ENCODE data around the gene TMEM134.
"Not testable (repeated sequence)": the region's sequence is repeated elsewhere in the genome, so short reads cannot be mapped to it uniquely, and the experiment has no call there.

The TMEM134 gene

GRCh38 chr11:67468759-67469507 is at the start of gene TMEM134:
TSS of gene TMEM134 (minus strand) at chr11:67469251. CDS start at chr11:67469192, 59 bp downstream.
- peak; percentile 97 for DNase-seq

- no peak for DNase-seq
Measured at GRCh38 chr11:67517784-67518552, 48.9 kb upstream of the TMEM134 start.

DNA sequence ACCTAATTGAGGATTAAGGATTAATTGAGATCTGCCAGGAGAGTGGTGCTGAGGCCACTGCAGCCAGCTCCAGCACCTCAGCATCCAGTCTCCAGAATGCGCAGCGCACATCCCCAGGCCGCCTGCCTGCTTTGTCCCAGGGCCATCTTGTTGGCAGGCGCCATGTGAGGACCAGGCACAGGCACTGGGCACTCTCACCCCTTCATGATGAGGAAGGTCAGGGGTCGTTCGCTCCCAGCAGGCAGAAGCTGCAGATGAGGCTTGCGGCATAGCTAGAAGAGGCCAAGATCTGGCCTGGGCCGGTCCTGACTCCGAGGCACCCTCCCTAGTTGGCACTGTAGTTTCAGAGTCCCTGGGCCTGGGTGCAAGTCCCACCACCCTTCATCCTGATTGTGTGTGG is 47.8 kb upstream of the TMEM134 start:
- no peak for DNase-seq

DNA sequence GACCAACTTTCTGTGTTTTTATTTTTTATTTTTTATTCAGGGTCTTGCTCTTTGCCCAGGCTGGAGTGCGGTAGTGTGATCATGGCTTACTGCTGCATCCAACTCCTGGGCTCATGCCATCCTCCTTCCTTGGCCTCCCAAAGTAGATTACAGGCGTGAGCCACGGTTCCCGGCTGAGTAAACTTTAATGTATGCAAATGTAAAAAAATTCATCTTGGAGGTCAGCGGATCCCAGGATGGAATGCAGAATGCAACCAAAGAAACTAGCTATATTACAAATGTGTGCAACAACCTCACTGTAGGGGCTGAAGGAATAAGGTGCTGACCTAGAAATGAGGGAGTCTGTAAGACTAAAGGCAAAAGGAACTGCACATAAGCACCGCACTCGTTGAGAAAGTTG is 45.1 kb upstream of the TMEM134 start:
- DNase-seq: no peak

GRCh38 chr11:67511558-67511957 is 42.5 kb upstream of the TMEM134 start:
- not testable (repeated sequence) for DNase-seq

- DNase-seq: no peak
Measured at GRCh38 chr11:67510023-67510345, 40.9 kb upstream of the TMEM134 start.

DNA sequence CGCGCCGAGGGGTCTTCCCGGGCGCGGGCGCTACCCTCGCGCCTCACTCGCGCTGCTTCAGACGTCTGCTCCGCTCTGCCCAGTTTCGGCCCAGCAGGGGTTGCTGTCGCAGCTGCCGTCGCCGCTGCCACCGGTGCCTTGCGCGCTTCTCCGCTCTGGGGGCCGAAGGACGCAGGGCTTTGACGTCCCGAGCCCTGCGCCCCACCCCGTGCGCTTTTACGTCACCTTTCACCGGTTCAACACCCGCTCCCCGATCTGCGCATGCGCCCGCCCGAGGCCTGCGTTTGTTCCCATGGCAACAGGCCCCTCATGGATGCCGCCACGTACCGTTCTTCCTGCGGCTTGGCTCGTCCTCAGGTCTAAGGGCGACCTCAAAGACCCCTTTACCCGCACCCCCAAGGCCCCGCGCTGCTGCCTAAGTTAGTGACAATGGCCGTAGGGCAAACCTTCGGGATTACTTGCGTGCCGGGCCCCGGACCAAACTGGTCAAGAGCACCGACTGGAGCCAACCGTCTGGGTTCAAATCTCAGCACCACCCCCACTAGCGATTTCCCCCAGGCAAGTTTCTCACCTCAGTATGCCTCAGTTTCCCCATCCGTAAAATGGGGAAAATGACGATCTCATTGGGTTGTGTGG is 39.6 kb upstream of the TMEM134 start:
- DNase-seq: peak; percentile 99

DNA sequence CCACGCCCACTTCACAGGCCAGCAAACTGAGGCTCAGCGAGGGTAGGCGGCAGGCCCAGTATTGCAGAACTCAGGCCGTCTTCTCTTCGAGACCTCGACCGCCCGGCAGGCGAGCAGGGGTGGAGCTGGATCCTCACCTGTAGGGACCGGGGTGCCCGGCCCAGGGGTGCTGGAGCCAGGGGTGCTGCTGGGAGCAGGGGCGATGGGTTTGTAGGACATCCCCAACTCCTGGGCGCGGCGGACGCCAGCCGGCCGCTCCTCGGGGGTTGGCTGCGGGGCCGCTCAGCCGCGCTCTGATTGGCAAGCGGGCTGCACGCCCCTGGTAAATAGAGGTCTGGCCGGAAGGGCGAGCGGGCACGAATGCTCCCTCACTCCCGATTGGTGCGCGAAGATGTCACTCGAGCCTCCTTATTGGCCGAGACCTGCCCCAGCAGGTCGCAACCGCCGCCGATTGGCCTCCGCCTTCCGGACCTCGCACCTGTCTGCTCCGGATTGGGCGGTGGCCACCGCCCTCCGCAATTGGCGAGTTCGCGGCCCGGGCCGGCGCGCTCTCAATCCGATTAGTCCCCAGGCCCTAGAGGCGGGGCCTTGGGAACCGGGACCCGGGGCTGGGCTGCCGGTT is 38.9 kb upstream of the TMEM134 start, which contains the start of gene CDK2AP2:
Gene CDK2AP2 (minus strand): TSS at position 299 of the 622 bp plus-strand sequence. CDS start 80 bp downstream, at position 219.
- DNase-seq: peak; percentile 100

GRCh38 chr11:67507242-67507863 is 38.3 kb upstream of the TMEM134 start:
- no peak for DNase-seq

GRCh38 chr11:67506426-67507051 is 37.5 kb upstream of the TMEM134 start:
- DNase-seq: no peak

- peak; percentile 82 for DNase-seq
Measured at GRCh38 chr11:67505605-67506396, 36.8 kb upstream of the TMEM134 start.

DNA sequence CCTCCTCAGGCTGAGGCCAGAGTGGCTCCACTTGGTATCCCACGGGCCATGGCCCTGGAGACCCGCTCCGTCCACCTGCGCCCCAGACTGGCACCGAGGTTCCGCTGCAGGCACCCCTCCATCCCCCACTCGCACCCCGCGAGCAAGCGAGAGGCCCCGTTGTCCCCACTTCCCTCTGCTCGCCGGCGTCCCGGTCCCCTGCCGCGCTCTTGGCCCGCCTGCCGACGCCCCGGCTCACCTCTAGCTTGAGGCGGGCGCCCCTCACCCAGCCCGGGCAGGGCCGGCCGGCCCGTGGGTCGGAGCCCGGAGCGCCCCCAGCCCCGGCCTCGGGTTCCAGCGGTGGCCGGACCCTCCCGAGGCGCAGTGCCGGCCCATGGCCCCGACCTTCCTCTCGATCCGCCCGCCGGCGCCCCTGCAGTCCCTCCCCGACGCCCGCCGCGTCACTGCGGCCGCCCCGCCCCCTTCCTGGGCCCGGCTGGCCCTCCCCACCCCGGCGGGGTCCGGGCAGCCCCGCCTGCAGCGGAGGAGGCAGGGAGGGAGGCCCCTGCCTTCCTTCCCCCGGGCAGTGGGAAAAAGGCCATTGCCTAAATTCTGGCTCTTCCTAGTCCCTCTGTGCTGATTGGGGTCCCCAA is 36.0 kb upstream of the TMEM134 start, which contains the start of gene PITPNM1:
Gene PITPNM1 (minus strand): TSS at position 414 of the 632 bp plus-strand sequence. CDS start 1,183 bp downstream, outside the sequence.
- peak; percentile 79 for DNase-seq

DNA sequence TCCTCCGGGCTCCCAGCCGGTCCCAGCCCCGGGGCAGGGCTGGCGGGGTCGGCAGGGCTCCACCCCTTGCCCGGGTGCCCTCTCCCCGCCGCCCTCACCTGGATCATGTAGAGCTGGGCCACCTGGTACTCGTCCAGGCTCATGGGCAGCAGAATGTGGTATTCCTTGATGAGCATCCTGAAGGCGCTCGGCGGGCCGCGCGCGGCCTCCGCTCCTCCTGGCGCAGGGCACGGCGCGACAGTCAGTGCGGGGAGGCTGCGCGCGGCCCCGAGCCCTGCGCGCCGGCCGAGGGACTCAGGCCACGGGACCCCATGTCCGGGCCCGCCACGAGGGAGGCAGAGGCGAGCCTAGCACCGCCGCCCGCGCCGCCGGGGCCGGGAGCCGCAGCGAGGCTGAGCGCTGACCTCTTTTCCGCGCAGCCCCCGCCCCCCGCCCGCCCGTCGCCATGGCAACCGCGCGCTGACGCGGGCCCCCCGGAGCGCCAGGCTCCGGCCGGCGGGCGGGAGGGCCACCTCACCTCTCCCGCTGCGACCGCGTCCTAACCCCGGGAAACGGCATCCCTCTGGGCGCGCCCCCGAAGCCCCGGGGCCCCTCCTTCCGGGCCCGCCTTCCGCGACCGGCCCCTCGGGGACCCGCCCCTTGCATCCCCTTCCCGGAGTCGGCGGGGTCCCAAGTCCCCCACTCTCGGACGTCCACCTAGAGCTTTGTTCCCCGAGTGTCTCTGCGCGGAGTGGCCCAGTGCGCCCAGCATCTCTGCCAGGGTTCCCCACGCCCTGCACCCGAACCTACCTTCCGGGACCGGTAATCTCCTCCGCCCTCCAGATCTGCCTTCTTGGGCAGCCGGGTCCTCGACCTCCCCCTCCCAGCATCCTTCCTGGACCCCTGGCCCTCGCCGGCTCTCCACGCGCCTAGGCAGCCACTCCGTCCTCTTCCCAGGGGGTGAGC is 35.2 kb upstream of the TMEM134 start:
- DNase-seq: peak; percentile 83

GRCh38 chr11:67503119-67504004 is 34.3 kb upstream of the TMEM134 start:
- DNase-seq: no peak

DNA sequence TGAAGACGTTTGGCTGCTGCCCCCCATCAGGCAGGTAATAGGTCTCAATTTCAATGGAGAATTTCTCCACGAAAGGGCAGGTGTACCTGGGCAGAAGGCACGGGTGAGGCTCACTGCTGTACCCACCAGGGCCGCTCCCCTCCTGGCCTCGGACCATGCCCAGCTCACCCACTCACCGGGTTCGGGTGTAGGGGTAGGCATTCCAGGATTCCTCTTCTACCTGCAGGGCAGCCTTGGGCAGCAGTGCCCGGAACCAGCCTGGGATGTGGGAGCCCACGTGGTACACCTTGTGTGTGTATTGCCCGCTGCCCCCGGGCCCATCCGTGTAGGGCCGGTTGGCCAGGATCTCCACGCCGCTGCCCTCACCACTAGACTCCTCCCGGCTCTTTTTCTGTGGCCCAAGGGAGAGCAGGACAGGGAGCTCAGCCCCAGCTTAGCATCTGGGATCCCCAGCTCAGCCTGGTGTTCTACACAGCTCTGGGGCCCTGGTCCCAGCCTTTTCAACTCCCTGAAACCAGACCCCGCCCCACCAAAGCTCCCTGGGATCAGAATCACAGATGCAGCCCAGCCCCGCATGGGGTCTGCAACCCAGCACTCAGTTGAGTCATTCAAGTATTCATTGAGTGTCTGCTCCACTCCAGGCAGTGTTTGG is 33.4 kb upstream of the TMEM134 start:
- DNase-seq: no peak

DNA sequence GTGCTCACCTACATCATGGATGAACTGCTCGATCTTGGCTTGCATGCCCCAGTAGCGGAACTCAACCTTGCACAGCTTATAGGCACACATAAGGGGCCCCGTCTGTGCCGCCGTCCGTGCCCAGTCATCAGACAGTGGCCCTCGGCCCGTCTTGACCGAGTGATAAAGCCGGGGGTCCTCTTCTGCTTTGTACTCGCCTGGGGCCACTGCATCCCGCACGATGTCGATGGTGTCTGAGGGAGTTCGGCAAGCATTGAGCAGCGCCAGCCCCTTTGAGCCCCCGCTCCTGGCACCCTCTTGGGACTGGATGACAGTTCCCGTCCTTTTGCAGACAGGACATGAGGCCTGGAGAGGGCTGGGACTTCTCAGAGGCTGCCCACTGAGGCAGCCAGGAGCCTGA is 32.8 kb upstream of the TMEM134 start:
- no peak for DNase-seq

DNA sequence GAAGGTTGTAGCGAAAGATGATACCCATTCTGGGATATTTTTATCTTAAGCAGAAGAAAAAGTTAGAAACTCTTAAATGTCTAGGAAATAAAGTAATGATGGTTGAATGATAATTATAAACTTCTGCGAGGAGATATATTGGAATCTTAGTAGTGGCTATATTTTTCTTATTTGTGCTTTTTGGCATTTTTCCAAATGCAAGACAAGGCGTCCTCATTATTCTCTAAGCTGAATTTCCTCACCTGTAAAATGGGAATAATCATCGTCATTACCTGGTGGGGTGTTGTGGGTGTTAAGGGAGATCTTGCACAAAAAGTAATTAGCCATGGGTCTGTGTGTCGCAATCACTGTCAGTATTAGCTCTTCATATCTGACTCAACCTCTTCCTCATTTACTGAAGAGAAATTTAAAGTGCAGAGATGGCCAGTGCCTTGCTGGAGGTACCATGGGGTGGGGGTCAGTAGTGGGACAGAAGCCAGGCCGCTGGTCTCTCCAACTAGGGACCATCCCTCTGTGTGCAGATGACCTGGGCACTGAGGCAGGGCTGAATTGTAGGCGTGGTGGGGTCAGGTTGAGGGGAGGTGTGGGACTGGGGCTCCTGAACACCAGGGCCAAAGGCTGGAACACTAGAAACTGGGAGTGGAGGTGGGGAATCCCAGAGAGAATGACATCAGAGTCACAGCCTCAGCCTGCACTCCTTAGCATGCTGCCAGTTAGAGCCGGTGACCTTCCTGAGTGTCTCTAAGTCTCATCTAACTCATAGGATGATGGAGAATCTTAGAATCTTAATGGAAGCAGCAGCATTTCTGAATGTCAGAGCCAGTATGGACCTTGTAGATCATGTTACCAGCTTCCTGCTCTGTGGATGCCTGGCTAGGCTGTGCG is 32.0 kb upstream of the TMEM134 start:
- no peak for DNase-seq
